Esophagus squamous epithelium (tissue), 4 donors: Measurements from ENCODE around the gene DAPK2.

Experiments used
- POLR2A ChIP-seq, 4 donors: fragments of 450-650 bp; IDR thresholded peaks; one replicate each; pipeline ENCODE4 v1.6.1; 2017; ENCODE audit warnings: antibody characterized with exemption in 4 of 4, mild to moderate bottlenecking in 4 of 4, moderate library complexity in 3 of 4
- TF ChIP-seq, protein P1 (sequence below), 6 experiments: fragments of 450-650 bp in 4 of 6; fragments of 200-600 bp in 2 of 6; sonication (generic) in 2 of 6; IDR thresholded peaks; one replicate each; pipeline ENCODE4 v1.5.1; 2016 to 2019; ENCODE audit warnings: antibody characterized with exemption in 6 of 6, mild to moderate bottlenecking in 4 of 6, moderate library complexity in 4 of 6

DNA sequence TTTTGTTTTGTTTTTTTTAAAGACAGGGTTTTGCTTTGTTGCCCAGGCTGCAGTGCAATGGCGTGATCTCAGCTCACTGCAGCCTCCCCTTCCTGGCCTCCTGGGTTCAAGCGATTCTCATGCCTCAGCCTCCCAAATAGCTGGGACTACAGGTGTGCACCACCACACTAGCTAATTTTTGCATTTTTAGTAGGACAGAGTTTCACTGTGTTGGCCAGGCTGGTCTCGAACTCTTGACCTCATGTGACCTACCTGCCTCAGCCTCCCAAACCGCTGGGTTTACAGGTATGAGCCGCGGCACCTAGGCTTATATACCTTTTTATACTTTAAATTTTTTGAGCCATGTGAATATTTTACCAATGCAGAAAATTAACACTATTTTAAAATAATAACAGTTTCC, 155.7 kb downstream of the DAPK2 start:
- TF ChIP-seq, protein P1, sequence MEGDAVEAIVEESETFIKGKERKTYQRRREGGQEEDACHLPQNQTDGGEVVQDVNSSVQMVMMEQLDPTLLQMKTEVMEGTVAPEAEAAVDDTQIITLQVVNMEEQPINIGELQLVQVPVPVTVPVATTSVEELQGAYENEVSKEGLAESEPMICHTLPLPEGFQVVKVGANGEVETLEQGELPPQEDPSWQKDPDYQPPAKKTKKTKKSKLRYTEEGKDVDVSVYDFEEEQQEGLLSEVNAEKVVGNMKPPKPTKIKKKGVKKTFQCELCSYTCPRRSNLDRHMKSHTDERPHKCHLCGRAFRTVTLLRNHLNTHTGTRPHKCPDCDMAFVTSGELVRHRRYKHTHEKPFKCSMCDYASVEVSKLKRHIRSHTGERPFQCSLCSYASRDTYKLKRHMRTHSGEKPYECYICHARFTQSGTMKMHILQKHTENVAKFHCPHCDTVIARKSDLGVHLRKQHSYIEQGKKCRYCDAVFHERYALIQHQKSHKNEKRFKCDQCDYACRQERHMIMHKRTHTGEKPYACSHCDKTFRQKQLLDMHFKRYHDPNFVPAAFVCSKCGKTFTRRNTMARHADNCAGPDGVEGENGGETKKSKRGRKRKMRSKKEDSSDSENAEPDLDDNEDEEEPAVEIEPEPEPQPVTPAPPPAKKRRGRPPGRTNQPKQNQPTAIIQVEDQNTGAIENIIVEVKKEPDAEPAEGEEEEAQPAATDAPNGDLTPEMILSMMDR (IDR thresholded peaks at IDR 0.05), result no peak
- no peak for TF ChIP-seq POLR2A (IDR thresholded peaks at IDR 0.05)
